ENCODE measurements around the gene GDI1.
A peak's percentile ranks its signal among the peaks of the same experiment; 100 is the strongest.

DNA sequence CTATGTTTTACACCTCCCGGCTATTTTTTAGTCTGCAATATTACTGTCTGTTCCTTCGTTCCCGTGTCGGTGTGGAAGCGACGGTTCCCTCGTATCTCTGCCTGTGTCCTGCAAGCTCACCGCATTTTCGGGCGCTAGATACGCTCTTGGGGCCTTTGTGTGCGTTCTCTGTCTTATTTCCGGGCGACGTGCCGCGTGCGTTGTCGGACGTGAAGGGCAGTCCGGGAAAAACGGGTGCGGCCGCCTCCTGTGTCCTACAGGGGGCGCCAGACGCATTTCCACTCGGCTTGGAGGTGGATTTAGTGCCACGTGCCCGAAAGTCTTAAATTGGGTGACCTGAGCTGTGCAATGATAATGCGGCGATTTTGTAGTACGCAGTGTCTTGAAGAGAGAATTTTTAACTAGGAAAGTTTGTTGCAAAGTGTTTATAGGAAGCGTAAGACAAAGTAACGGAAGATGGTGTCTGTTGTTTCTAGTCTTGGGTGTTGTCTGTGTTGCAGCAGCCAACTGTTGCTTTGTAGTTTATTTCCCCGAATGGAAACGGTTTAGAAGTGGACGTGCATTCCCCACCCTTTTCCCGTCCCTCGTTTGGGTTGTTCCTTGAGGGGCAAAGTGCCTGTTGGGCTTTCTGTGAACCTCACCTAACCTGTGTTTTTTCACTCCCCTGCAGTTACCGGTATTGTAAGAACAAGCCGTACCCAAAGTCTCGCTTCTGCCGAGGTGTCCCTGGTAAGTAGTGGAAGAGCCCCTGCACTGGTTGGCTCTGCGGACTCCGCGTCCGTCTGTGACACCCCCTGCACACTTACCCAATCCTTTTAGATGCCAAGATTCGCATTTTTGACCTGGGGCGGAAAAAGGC, 38.1 kb upstream of the GDI1 start:
- TF ChIP-seq, protein P1, sequence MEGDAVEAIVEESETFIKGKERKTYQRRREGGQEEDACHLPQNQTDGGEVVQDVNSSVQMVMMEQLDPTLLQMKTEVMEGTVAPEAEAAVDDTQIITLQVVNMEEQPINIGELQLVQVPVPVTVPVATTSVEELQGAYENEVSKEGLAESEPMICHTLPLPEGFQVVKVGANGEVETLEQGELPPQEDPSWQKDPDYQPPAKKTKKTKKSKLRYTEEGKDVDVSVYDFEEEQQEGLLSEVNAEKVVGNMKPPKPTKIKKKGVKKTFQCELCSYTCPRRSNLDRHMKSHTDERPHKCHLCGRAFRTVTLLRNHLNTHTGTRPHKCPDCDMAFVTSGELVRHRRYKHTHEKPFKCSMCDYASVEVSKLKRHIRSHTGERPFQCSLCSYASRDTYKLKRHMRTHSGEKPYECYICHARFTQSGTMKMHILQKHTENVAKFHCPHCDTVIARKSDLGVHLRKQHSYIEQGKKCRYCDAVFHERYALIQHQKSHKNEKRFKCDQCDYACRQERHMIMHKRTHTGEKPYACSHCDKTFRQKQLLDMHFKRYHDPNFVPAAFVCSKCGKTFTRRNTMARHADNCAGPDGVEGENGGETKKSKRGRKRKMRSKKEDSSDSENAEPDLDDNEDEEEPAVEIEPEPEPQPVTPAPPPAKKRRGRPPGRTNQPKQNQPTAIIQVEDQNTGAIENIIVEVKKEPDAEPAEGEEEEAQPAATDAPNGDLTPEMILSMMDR (IDR thresholded peaks at IDR 0.05): peak in 5 of 7 experiments; percentile 56 to 79 (median 73)
- no peak for TF ChIP-seq POLR2A (IDR thresholded peaks at IDR 0.05)
- peak in 2 of 3 donors; percentile 46 to 67 for TF ChIP-seq POLR2AphosphoS5 (IDR thresholded peaks at IDR 0.05)
- TF ChIP-seq EP300 (IDR thresholded peaks at IDR 0.05): no peak

All from stomach (tissue), 4 donors.